Panc1 (cell line): ENCODE measurements around the gene PRKD3.

ENCODE experiments used
- POLR2AphosphoS5 ChIP-seq: IDR thresholded peaks from 2 replicates; pipeline ENCODE4 v1.6.1; 2012; ENCODE audit warnings: mild to moderate bottlenecking, low read depth, low read length, moderate library complexity
- TF ChIP-seq, protein P1 (sequence below): fragments of 450-650 bp; IDR thresholded peaks from 2 replicates; pipeline ENCODE4 v1.5.1; 2017; ENCODE audit warnings: mild to moderate bottlenecking

- TF ChIP-seq POLR2AphosphoS5, result no peak
- TF ChIP-seq, protein P1, sequence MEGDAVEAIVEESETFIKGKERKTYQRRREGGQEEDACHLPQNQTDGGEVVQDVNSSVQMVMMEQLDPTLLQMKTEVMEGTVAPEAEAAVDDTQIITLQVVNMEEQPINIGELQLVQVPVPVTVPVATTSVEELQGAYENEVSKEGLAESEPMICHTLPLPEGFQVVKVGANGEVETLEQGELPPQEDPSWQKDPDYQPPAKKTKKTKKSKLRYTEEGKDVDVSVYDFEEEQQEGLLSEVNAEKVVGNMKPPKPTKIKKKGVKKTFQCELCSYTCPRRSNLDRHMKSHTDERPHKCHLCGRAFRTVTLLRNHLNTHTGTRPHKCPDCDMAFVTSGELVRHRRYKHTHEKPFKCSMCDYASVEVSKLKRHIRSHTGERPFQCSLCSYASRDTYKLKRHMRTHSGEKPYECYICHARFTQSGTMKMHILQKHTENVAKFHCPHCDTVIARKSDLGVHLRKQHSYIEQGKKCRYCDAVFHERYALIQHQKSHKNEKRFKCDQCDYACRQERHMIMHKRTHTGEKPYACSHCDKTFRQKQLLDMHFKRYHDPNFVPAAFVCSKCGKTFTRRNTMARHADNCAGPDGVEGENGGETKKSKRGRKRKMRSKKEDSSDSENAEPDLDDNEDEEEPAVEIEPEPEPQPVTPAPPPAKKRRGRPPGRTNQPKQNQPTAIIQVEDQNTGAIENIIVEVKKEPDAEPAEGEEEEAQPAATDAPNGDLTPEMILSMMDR, result no peak
Observed at GRCh38 chr2:37300578-37300977, 24.1 kb downstream of the PRKD3 start.
